IMR-90 (cell line): ENCODE data around the gene PPARD.

Experiments used
- POLR2A ChIP-seq: IDR thresholded peaks from 2 replicates; pipeline ENCODE4 v1.6.1; 2012; ENCODE audit warnings: mild to moderate bottlenecking, low read depth, low read length
- RAD21 ChIP-seq: IDR thresholded peaks from 2 replicates; pipeline ENCODE4 v1.6.1; 2012; ENCODE audit warnings: low read length, improper control_type of control experiment
- SMC3 ChIP-seq: fragments of 150-350 bp; IDR thresholded peaks from 2 replicates; pipeline ENCODE4 v1.6.1; 2016; ENCODE audit warnings: low read depth, mild to moderate bottlenecking, antibody characterized with exemption, low read length, moderate library complexity
- TF ChIP-seq, protein P1 (sequence below): conservative IDR thresholded peaks from 2 replicates; pipeline ENCODE4 v1.5.1; 2012; ENCODE audit warnings: mild to moderate bottlenecking, low read depth, low read length, improper control_type of control experiment
- TF ChIP-seq, protein P2 (sequence below): fragments of 150-350 bp; IDR thresholded peaks from 2 replicates; pipeline ENCODE4 v1.6.1; 2017; ENCODE audit warnings: mild to moderate bottlenecking, antibody characterized with exemption, low read length, low read depth

DNA sequence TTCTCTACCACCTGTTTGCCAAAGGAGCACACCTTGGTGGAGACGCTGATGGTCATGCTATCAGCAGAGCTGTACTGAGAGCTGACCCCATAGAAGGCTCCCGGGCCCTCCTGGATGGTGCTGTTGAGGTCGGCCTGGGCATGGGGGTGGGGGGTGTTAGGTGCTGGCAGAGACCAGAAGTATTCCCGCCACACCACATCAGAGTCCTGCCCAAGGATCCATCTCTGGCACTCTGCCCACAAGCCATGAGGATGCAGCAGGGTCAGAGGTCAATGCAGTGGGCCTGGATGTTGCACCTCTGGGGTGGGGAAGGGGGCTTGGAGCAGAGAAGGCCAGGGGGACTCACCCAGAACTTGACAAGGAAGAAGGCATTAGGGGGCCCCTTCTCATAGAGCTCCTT, 133.2 kb downstream of the PPARD start:
- TF ChIP-seq, protein P1, sequence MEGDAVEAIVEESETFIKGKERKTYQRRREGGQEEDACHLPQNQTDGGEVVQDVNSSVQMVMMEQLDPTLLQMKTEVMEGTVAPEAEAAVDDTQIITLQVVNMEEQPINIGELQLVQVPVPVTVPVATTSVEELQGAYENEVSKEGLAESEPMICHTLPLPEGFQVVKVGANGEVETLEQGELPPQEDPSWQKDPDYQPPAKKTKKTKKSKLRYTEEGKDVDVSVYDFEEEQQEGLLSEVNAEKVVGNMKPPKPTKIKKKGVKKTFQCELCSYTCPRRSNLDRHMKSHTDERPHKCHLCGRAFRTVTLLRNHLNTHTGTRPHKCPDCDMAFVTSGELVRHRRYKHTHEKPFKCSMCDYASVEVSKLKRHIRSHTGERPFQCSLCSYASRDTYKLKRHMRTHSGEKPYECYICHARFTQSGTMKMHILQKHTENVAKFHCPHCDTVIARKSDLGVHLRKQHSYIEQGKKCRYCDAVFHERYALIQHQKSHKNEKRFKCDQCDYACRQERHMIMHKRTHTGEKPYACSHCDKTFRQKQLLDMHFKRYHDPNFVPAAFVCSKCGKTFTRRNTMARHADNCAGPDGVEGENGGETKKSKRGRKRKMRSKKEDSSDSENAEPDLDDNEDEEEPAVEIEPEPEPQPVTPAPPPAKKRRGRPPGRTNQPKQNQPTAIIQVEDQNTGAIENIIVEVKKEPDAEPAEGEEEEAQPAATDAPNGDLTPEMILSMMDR: no peak
- TF ChIP-seq POLR2A (no peak), SMC3 (no peak), RAD21 (no peak)
- TF ChIP-seq, protein P2, sequence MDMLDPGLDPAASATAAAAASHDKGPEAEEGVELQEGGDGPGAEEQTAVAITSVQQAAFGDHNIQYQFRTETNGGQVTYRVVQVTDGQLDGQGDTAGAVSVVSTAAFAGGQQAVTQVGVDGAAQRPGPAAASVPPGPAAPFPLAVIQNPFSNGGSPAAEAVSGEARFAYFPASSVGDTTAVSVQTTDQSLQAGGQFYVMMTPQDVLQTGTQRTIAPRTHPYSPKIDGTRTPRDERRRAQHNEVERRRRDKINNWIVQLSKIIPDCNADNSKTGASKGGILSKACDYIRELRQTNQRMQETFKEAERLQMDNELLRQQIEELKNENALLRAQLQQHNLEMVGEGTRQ: no peak
